A549 (cell line): Measurements from ENCODE around the gene SPNS2. TPM values are rescaled to one million over a fixed set of nuclear protein-coding genes. Genes with fewer than 3 reads are reported as not detected.

Experiments
- ATAC-seq, 2 experiments: fragments of 200-7000 bp in 1 of 2; fragments of >200 bp in 1 of 2; cut with Nextera tagmentation in 1 of 2; cut with Tn5 transposase in 1 of 2; 3 replicates each; pipeline versions ENCODE4 v1.8.0 to v1.9.1; 2018 to 2020; ENCODE audit warnings: mild to moderate bottlenecking in 1 of 2, moderate library complexity in 1 of 2
- CTCF ChIA-PET: fragments of 300-600 bp; sonication (Branson Sonifier 250); formaldehyde crosslinking; extraction: SDS; loops from one replicate; lab custom pipeline; 2021; ENCODE audit warnings: antibody characterized with exemption, inconsistent platforms; lab: Yijun Ruan, JAX
- POLR2A ChIA-PET: fragments of 350-600 bp; formaldehyde crosslinking; extraction: SDS; loops from one replicate; lab custom pipeline; 2021; ENCODE audit warnings: antibody characterized with exemption, inconsistent platforms; lab: Yijun Ruan, JAX
- DNase-seq, 2 experiments: peaks; one replicate each; pipeline versions ENCODE4 v3.0.0 to v3.0.0-alpha.2; 2011 to 2016; ENCODE audit warnings: low read depth in 1 of 2, low spot score in 1 of 2
- FAIRE-seq: peaks from 2 replicates; lab custom pipeline; 2011; peaks lifted over from hg19 to GRCh38; lab: Jason Lieb, UNC
- H3K27ac ChIP-seq, 2 experiments: fragments of >200 bp; sonication (Bioruptor Twin); formaldehyde crosslinking; 3 replicates each; pipeline ENCODE4 v1.5.1; 2016 to 2017
- H3K4me1 ChIP-seq: fragments of >200 bp; sonication (Bioruptor Twin); formaldehyde crosslinking; 3 replicates; pipeline ENCODE4 v1.6.1; 2016
- H3K4me2 ChIP-seq: fragments of >200 bp; sonication (Bioruptor Twin); formaldehyde crosslinking; 3 replicates; pipeline ENCODE4 v1.6.1; 2016
- H3K4me3 ChIP-seq: fragments of >200 bp; sonication (Bioruptor Twin); formaldehyde crosslinking; 3 replicates; pipeline ENCODE4 v1.5.1; 2016
- H3K9me3 ChIP-seq: fragments of >200 bp; sonication (Bioruptor Twin); formaldehyde crosslinking; 3 replicates; pipeline ENCODE4 v1.6.1; 2016
- BCL3 ChIP-seq: fragments of >200 bp; sonication (Bioruptor Twin); formaldehyde crosslinking; IDR thresholded peaks from 3 replicates; pipeline ENCODE4 v1.6.1; 2016
- CBX2 ChIP-seq: fragments of 200-600 bp; sonication (generic); IDR thresholded peaks from 2 replicates; pipeline ENCODE4 v1.6.1; 2016; ENCODE audit warnings: low read depth, mild to moderate bottlenecking, borderline replicate concordance
- CHD4 ChIP-seq: fragments of 200-600 bp; sonication (generic); IDR thresholded peaks from 2 replicates; pipeline ENCODE4 v1.6.1; 2016; ENCODE audit warnings: antibody characterized with exemption, mild to moderate bottlenecking, borderline replicate concordance
- E2F6 ChIP-seq: IDR thresholded peaks from 2 replicates; pipeline ENCODE4 v1.6.1; 2012; ENCODE audit warnings: low read depth, borderline replicate concordance
- ELK1 ChIP-seq: fragments of 150-350 bp; IDR thresholded peaks from 2 replicates; pipeline ENCODE4 v1.6.1; 2014; ENCODE audit warnings: low read depth, mild to moderate bottlenecking, low read length
- FOSB ChIP-seq: fragments of 250-450 bp; sonication (Bioruptor Pico); IDR thresholded peaks from 2 replicates; pipeline ENCODE4 v1.5.0; 2020; ENCODE audit warnings: mild to moderate bottlenecking, moderate library complexity
- FOXS1 ChIP-seq: fragments of 250-450 bp; sonication (Bioruptor Pico); IDR thresholded peaks from 2 replicates; pipeline ENCODE4 v1.5.0; 2020; ENCODE audit warnings: mild to moderate bottlenecking, moderate library complexity
- HDAC2 ChIP-seq: fragments of 200-600 bp; sonication (generic); IDR thresholded peaks from 2 replicates; pipeline ENCODE4 v1.6.1; 2016
- HEYL ChIP-seq: fragments of 250-450 bp; sonication (Bioruptor Pico); IDR thresholded peaks from 2 replicates; pipeline ENCODE4 v1.8.0; 2021; ENCODE audit warnings: mild to moderate bottlenecking, moderate library complexity
- HMGXB4 ChIP-seq: fragments of 250-450 bp; sonication (Bioruptor Pico); IDR thresholded peaks from 2 replicates; pipeline ENCODE4 v1.5.0; 2021; ENCODE audit warnings: mild to moderate bottlenecking, moderate library complexity, borderline replicate concordance
- HOXA7 ChIP-seq: fragments of 250-450 bp; sonication (Bioruptor Pico); IDR thresholded peaks from 2 replicates; pipeline ENCODE4 v1.5.0; 2020; ENCODE audit warnings: mild to moderate bottlenecking, moderate library complexity
- HOXB13 ChIP-seq: fragments of 250-450 bp; sonication (Bioruptor Pico); IDR thresholded peaks from 2 replicates; pipeline ENCODE4 v1.5.0; 2020; ENCODE audit warnings: low read depth, mild to moderate bottlenecking, moderate library complexity
- JUN ChIP-seq, 2 experiments: fragments of >200 bp; sonication (Bioruptor Twin); formaldehyde crosslinking; IDR thresholded peaks; 2 replicates in 1 of 2; 3 replicates in 1 of 2; pipeline ENCODE4 v1.6.1; 2016 to 2017
- JUNB ChIP-seq: fragments of >200 bp; sonication (Bioruptor Twin); formaldehyde crosslinking; IDR thresholded peaks from 2 replicates; pipeline ENCODE4 v1.6.1; 2016
- NPAS2 ChIP-seq: fragments of 250-450 bp; sonication (Bioruptor Pico); IDR thresholded peaks from 2 replicates; pipeline ENCODE4 v1.8.0; 2022; ENCODE audit warnings: mild to moderate bottlenecking, moderate library complexity, borderline replicate concordance
- PBX3 ChIP-seq: IDR thresholded peaks from 2 replicates; pipeline ENCODE4 v1.6.1; 2012
- REST ChIP-seq: fragments of 200-600 bp; sonication (generic); IDR thresholded peaks from 2 replicates; pipeline ENCODE4 v1.6.1; 2016; ENCODE audit warnings: antibody characterized with exemption, mild to moderate bottlenecking, moderate library complexity
- SMC3 ChIP-seq: fragments of >200 bp; sonication (Bioruptor Twin); formaldehyde crosslinking; IDR thresholded peaks from 3 replicates; pipeline ENCODE4 v1.6.1; 2018; ENCODE audit warnings: inconsistent platforms
- ZC3H11A ChIP-seq: fragments of 450-650 bp; IDR thresholded peaks from 2 replicates; pipeline ENCODE4 v1.6.1; 2014; ENCODE audit warnings: antibody characterized with exemption, mild to moderate bottlenecking
- WGBS: methylation state at CpG from one replicate; pipeline ENCODE4 v1.1.6; 2017; ENCODE audit errors: missing lambda C conversion rate; 5-methylcytosine and 5-hydroxymethylcytosine counted together
- polyA plus RNA-seq, 4 experiments: library from polyadenylated mRNA; depleted of rRNA in 3 of 4; stranded (reverse); fragments of >200 nt; fragmentation: RNase III in 1 of 4; extraction: RNeasy Plus Mini Kit Qiagen cat#74134 plus additional on column Dnase treatment in 1 of 4; gene quantifications; 2 replicates in 3 of 4; 3 replicates in 1 of 4; pipeline ENCODE4 v1.2.3, GENCODE V29; 2011 to 2017

The SPNS2 gene
- polyA plus RNA-seq, 2 of the 4 experiments (the other 2 are of a cell fraction): 0.27 to 0.46 TPM

GRCh38 chr17:4480929-4481898 lies 17.5 kb upstream of the SPNS2 start:
- DNase-seq: no peak
- TF ChIP-seq HDAC2 (no peak), HEYL (CRISPR knock-in tag) (no peak), HOXB13 (CRISPR knock-in tag) (no peak), JUNB (no peak), PBX3 (no peak), CBX2 (no peak), CHD4 (no peak), SMC3 (no peak), BCL3 (no peak), ZC3H11A (no peak), FOSB (CRISPR knock-in tag) (no peak), HOXA7 (CRISPR knock-in tag) (no peak), REST (no peak)
- TF ChIP-seq, all 56 proteins: peak for 0
- 0 out of 6 replicates have a peak overlapping the region, but pooled peaks of 1 of the 2 experiments have one; percentile 22 for H3K27ac ChIP-seq
- no peaks in the 10 kb centered on the region for H3K9me3 ChIP-seq
- no peak overlapping the region for H3K4me3 ChIP-seq
- no peak for FAIRE-seq
- 56% methylated on average over 14 of the region's 14 CpGs for WGBS
- peaks cover 22% of the 10 kb centered on the region; the same call in 2 of the 3 replicates for H3K4me1 ChIP-seq
- peak in 1 of 2 experiments; percentile 7; a peak in 3 of 6 replicates for ATAC-seq
- CTCF ChIA-PET: interaction anchor here (0.6 to 1.9 kb wide), 6 partner anchors 10 to 280 kb away, joined by 3 to 12 read pairs (median 4); no protein-coding TSS in a partner anchor
- peak overlapping the region; percentile 22; the same call in 2 of the 3 replicates for H3K4me2 ChIP-seq
- POLR2A ChIA-PET: no interaction called here

GRCh38 chr17:4482338-4483011 lies 16.2 kb upstream of the SPNS2 start:
- peaks cover 22% of the 10 kb centered on the region; the same call in 2 of the 3 replicates for H3K4me1 ChIP-seq
- TF ChIP-seq HMGXB4 (CRISPR knock-in tag) (no peak), E2F6 (no peak), ELK1 (no peak), NPAS2 (no peak), BCL3 (no peak), FOXS1 (CRISPR knock-in tag) (no peak), JUN (IDR thresholded peaks at IDR 0.05) (no peak)
- TF ChIP-seq, all 56 proteins: peak for 0
- H3K4me2 ChIP-seq: no peak overlapping the region
- no peak for ATAC-seq
- H3K4me3 ChIP-seq: no peak overlapping the region
- WGBS: 79% methylated on average over 16 of the region's 16 CpGs
- no peak for DNase-seq
- ChIA-PET CTCF (interaction anchor here (0.8 to 1.9 kb wide), 5 partner anchors 13 to 83 kb away, joined by 3 to 12 read pairs (median 4); no protein-coding TSS in a partner anchor), POLR2A (no interaction called here)
- H3K27ac ChIP-seq: peak overlapping the region in 1 of 2 experiments; percentile 2; a peak in 1 of 6 replicates
- H3K9me3 ChIP-seq: no peaks in the 10 kb centered on the region
- no peak for FAIRE-seq
